Ovary (tissue), 9 donors: ENCODE results near the gene ZNF750. TPM values are rescaled to one million over a fixed set of nuclear protein-coding genes. Genes with fewer than 3 reads are reported as not detected.

ENCODE experiments used
- DNase-seq, 5 donors: peaks; one replicate each; pipeline ENCODE4 v3.0.0-alpha.2; 2019 to 2020
- H3K27ac ChIP-seq, 2 donors: fragments of 200-600 bp; one replicate each; pipeline versions ENCODE4 v1.5.1 to v1.8.0; 2019 to 2022
- H3K27me3 ChIP-seq: fragments of 200-600 bp; one replicate; pipeline ENCODE4 v1.8.0; 2022
- H3K36me3 ChIP-seq: fragments of 200-600 bp; sonication (generic); one replicate; pipeline ENCODE4 v1.5.1; 2019
- H3K4me1 ChIP-seq: one replicate; pipeline ENCODE4 v1.8.1; 2013; ENCODE audit warnings: mild to moderate bottlenecking, moderate library complexity; ENCODE audit not compliant: insufficient read depth
- H3K4me3 ChIP-seq: fragments of 200-600 bp; sonication (generic); one replicate; pipeline ENCODE4 v1.5.1; 2017
- H3K9me3 ChIP-seq, 2 donors: fragments of 200-600 bp in 1 of 2; sonication (generic) in 1 of 2; one replicate each; pipeline versions ENCODE4 v1.5.1 to v1.8.1; 2013 to 2019; ENCODE audit warnings: mild to moderate bottlenecking in 1 of 2, moderate library complexity in 1 of 2
- CTCF ChIP-seq, 3 donors: fragments of 450-650 bp in 2 of 3; fragments of 200-600 bp in 1 of 3; IDR thresholded peaks; one replicate each; pipeline versions ENCODE4 v1.5.1 to v1.8.0; 2016 to 2022; ENCODE audit warnings: antibody characterized with exemption in 3 of 3, mild to moderate bottlenecking in 1 of 3
- EP300 ChIP-seq: sonication (generic); formaldehyde crosslinking; IDR thresholded peaks from one replicate; pipeline ENCODE4 v1.6.1; 2017; ENCODE audit warnings: antibody characterized with exemption
- POLR2A ChIP-seq: fragments of 450-650 bp; IDR thresholded peaks from one replicate; pipeline ENCODE4 v1.6.1; 2017; ENCODE audit warnings: antibody characterized with exemption, mild to moderate bottlenecking, moderate library complexity
- WGBS, 3 donors: extraction: QIAGEN DNeasy Blood & Tissue Kit in 1 of 3; methylation state at CpG; one replicate each; pipeline versions ENCODE4 v1.1.5 to v1.1.7; 2013 to 2017; 5-methylcytosine and 5-hydroxymethylcytosine counted together
- intact Hi-C, 4 donors: fragments of 100-400 bp; cut with DNase I; formaldehyde crosslinking; loops; one replicate each; pipeline versions ENCODE4 v1.11.0 to v1.15.1; 2022 to 2023
- polyA plus RNA-seq, 2 donors: library from polyadenylated mRNA; stranded (reverse); fragments of 200-250 nt in 1 of 2; fragments of 350-450 nt in 1 of 2; fragmentation: Illumina TruSeq in 1 of 2; extraction: RNeasy Lipid Tissue Mini Kit (QIAGEN cat#74804) in 1 of 2; gene quantifications; one replicate each; pipeline ENCODE4 v1.2.3, GENCODE V29; 2013 to 2014
- total RNA-seq, 7 donors: library from RNA; depleted of rRNA in 2 of 7; stranded (reverse); fragments of >200 nt in 2 of 7; fragmentation: NEBNext Ultra II Directional in 3 of 7; extraction: Animal tissue kit (Norgen Biotek cat#: 25700) in 3 of 7; gene quantifications; one replicate each; pipeline versions ENCODE4 v1.1.0 to v1.2.4, GENCODE V29; 2016 to 2023
- donor health status: DM: no; HTN: no; CAD: no; lungs with moderate emphysema.
- donor health status: DM: no; HTN: no; CAD: no.
- donor health status: Bipolar disorder and iron deficiency.
- donor health status: DM: yes; HTN: yes; CAD: no.
- donor health status: DM: no; HTN: no; CAD: no.
- donor health status: DM: yes; HTN: yes; CAD: no.

ZNF750 gene
- total and polyA plus RNA-seq, 9 donors: 0.02 TPM; not detected in 8

DNA sequence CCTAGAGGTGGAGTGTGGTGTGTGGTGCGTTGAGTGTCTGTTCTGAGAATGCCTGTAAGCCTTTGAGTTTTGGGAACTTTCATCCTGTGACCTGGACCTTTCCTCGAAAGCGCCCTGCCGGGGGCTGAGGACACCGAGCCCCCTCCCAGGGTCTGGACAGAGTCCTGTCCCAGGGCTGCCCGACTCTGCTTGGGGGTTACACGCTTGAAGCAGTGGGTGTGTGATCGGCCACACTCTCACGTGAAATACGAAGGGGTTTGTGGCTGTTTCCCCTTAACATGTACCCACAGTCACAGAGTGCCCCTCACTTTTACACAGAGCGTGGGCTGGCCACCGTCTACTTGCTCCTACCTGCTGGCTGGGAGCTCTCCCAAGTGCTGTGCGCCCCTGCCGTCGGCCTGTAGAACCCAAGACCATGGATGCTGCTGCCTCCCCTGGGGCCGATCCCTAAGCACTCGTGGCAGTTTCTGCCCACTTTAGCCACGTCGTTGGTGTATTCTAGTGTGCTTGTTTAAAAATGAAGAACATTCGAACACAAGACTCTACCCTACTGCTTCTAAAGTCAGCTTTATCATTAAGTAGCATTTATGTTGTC is 6.8 kb downstream of the ZNF750 start:
- Histone ChIP-seq H3K36me3 (no peaks in the 10 kb centered on the region), H3K4me3 (no peak overlapping the region), H3K27ac (no peak overlapping the region), H3K9me3 (no peaks in the 10 kb centered on the region), H3K27me3 (no peaks in the 10 kb centered on the region), H3K4me1 (peaks cover 3% of the 10 kb centered on the region)
- peak in 2 of 5 donors; percentile 10 to 15 for DNase-seq
- WGBS, 3 donors: 94 to 95% (median 95%) methylated on average over 20 of the region's 20 CpGs
- TF ChIP-seq CTCF (IDR thresholded peaks at IDR 0.05) (no peak), EP300 (no peak)
- intact Hi-C loops: no loop called here

GRCh38 chr17:82832411-82832810 is 7.4 kb downstream of the ZNF750 start:
- peak in 2 of 5 donors; percentile 11 to 24 for DNase-seq
- no peaks in the 10 kb centered on the region for H3K27me3 ChIP-seq
- no peaks in the 10 kb centered on the region for H3K9me3 ChIP-seq
- 87 to 92% (median 91%) methylated on average over 20 of the region's 20 CpGs for WGBS, 3 donors
- H3K4me1 ChIP-seq: no peaks in the 10 kb centered on the region
- no peak overlapping the region for H3K27ac ChIP-seq
- intact Hi-C loops: no loop called here
- no peak overlapping the region for H3K4me3 ChIP-seq
- H3K36me3 ChIP-seq: no peaks in the 10 kb centered on the region
- TF ChIP-seq POLR2A (no peak), CTCF (IDR thresholded peaks at IDR 0.05) (no peak), EP300 (no peak)

GRCh38 chr17:82831818-82832200 is 8.0 kb downstream of the ZNF750 start:
- WGBS, 3 donors: 93 to 95% (median 93%) methylated on average over 18 of the region's 18 CpGs
- peak in 2 of 5 donors; percentile 22 to 23 for DNase-seq

GRCh38 chr17:82831041-82831817 is 8.6 kb downstream of the ZNF750 start:
- Histone ChIP-seq H3K27ac (no peak overlapping the region), H3K9me3 (no peaks in the 10 kb centered on the region), H3K4me3 (no peak overlapping the region), H3K4me1 (no peaks in the 10 kb centered on the region), H3K36me3 (no peaks in the 10 kb centered on the region), H3K27me3 (no peaks in the 10 kb centered on the region)
- peak in 2 of 5 donors; percentile 16 to 29 for DNase-seq
- intact Hi-C loops: no loop called here
- no peak for TF ChIP-seq POLR2A
- TF ChIP-seq EP300: no peak
- TF ChIP-seq CTCF (IDR thresholded peaks at IDR 0.05): no peak
- WGBS, 3 donors: 96 to 97% (median 96%) methylated on average over 29 of the region's 29 CpGs

More at GRCh38 chr17:82831818-82832200, 8.0 kb downstream of the ZNF750 start:
- H3K4me1 ChIP-seq: no peaks in the 10 kb centered on the region
- H3K36me3 ChIP-seq: no peaks in the 10 kb centered on the region
- H3K27ac ChIP-seq: no peak overlapping the region
- TF ChIP-seq POLR2A (no peak), EP300 (no peak), CTCF (IDR thresholded peaks at IDR 0.05) (no peak)
- no peak overlapping the region for H3K4me3 ChIP-seq
- intact Hi-C loops: no loop called here
- H3K27me3 ChIP-seq: no peaks in the 10 kb centered on the region
- no peaks in the 10 kb centered on the region for H3K9me3 ChIP-seq
